T47D (cell line): ENCODE data around the gene ZNF274.

Source experiments
- DNase-seq, 2 experiments: peaks; one replicate each; pipeline versions ENCODE4 v3.0.0 to v3.0.0-alpha.2; 2011 to 2012; ENCODE audit warnings: low read depth in 1 of 2, low spot score in 1 of 2
- JUND ChIP-seq: IDR thresholded peaks from 2 replicates; pipeline ENCODE4 v1.6.1; 2012; ENCODE audit warnings: low read depth
- in situ Hi-C: cut with HindIII; loops from 2 replicates; pipeline ENCODE4 v1.10.0; 2016; ENCODE audit warnings: low sequenced_read_pairs, low pct_unique_long_range_greater_than_20kb

The ZNF274 gene

DNA sequence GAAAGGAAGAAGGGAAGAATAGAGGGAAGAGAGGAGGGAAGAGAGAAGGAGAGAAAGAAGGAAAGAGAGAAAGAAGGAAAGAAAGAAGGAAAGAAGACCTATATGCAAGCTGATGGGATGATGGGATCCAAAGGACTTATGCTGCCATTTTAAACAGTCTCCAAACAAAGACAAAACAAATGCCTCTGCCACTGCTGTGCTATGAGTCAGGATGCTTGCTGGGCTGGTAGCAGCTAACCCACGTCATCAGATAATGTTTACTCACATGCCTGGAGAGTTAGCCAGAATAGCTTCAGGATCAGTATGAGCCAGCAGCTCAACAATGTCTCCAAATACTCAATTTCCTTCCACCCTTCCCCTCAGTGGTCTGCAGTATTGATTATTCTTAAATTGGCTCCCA, 12.0 kb upstream of the ZNF274 start:
- peak in 1 of 2 experiments; percentile 38 for DNase-seq
- in situ Hi-C loops = no loop called here
- TF ChIP-seq JUND = no peak

DNA sequence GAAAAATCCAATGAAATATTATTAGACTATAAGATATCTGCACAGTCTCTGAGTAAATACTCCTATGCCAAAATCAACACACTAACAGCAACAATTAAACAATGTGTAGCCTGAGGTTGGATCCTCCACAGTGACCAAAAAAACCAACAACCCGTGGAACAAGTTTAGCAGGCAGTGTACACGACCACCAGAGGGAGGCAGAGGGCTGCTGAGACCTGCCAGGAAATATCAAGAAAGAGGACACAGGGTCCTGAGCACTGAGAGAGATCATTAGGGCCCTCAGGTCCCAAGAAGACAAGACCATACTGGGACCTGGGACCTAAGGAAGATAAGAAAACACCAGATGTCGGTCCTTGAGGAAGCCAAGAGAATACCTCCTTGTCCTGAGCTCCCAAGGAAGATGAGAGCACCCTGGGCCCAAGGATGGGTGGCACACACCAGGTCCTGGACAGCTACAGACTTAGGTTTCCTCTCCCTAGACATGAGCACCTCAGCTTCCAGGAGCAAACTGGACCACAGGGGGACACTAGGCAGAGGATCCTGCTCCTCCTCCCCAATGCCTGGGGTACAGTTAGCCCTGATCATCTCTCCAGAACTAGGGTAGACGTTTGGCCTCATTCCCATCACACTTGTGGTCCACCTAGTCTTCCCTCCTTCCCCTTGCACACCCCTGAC, 822 bp upstream of the ZNF274 start:
- TF ChIP-seq JUND = no peak
- in situ Hi-C loops = no loop called here
- DNase-seq = peak in 1 of 2 experiments; percentile 96

DNA sequence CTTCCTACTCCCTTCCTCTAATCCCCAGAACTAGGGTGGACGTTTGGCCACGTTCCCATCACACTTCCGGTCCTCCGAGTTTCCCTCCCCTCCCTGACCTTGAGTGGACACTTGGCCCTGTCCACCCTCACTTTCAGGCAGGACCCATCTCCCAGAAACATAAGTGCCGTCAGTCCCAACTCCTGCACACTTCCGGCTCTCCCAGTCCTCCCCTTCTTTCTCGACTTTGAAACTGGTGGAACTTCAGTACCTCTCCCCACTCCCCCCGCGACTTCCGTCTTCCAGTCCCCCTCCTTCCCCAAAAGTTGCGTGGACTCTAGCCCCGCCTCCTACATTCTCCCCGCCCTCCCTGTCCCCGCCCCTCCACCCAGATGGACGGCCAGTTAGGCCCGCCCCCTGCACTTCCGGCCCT, 278 bp upstream of the ZNF274 start:
- DNase-seq = peak; percentile 81 to 95
- TF ChIP-seq JUND = no peak
- in situ Hi-C loops = no loop called here

DNA sequence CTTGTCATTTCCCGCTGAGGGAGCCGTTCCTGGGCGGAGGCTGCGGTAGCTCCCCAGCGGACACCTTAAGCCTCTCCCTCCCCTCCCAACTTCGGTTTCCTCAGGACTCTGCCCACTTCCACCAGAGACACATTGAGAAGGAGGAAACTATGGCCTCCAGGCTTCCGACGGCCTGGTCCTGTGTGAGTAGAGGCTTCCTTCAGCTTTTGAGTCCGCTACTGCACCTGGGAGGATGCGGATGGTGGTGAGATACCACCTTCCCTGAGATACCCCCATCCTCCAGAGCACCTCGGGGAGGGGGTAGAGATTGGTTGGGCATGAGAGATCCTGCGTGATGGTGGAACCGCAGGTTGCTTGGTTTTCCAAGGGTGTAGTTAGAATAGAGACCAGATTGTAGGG, 955 bp downstream of the ZNF274 start:
- TF ChIP-seq JUND = no peak
- in situ Hi-C loops = no loop called here
- DNase-seq = no peak

DNA sequence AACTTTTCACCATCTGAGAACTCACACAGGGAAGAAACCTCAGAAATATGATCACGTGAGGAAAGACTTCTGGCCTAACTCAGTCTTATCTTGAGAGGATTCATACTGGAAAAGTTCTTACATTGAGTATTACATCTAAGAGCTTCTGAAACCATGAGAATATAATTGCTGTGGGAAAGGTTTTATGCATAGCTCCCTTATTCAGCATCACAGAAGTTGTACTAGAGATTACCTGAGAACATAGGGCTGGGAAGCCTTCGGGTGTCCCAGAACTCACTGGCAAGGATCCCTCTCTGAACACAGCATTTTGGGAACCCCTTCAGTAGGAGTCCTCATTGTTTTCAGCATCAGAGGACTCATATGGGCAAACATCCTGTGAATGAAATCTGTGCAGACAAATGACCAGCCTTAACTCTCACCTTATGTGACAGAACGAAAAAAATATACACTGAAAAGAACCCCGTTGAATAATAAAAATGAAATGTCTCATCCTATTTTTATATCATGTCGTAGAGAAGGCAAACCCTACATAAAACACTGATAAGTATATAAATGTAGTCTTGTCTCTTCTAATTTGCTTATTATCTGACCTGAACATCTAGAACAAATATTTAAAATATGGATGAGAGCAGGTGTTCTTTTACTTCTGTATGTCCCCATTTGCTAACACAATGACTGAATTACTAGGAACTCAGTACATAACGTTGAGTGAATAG, 14.2 kb downstream of the ZNF274 start:
- peak in 1 of 2 experiments; percentile 42 for DNase-seq
- in situ Hi-C loops = no loop called here
- no peak for TF ChIP-seq JUND

DNA sequence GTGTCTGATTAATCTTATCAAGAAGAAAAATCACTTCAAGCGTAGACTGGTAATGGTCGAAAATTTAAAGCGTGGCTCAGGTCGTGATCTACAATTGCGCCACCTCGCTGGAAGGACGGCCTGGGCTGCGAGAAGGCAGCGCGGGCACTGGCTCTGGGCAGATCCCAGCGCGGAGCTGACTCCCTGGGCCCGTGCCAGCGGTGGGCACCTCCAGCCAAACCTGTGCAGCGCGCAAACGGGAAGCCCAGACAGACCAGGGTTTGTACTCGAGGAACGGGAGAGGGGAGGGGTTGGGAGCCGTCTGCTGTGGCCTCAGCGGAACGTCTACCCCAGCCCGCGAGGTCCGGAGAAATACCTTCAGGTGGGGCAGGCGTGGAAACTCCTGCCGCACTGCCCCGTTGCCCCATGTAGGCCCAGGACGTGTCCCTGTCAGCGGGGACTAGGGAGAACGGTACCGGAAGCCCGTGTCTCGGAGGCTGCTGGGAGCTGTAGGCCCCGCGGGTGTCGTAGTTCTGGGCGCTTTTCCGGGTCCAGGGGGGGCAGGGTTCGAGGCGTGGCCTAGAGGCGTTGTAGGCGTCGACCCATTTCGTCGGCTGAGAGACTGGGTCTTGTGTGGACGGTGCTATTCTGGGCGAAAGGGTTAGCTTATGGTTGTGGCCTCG, 21.1 kb downstream of the ZNF274 start:
- no peak for DNase-seq
- no peak for TF ChIP-seq JUND
- in situ Hi-C loops = no loop called here

DNA sequence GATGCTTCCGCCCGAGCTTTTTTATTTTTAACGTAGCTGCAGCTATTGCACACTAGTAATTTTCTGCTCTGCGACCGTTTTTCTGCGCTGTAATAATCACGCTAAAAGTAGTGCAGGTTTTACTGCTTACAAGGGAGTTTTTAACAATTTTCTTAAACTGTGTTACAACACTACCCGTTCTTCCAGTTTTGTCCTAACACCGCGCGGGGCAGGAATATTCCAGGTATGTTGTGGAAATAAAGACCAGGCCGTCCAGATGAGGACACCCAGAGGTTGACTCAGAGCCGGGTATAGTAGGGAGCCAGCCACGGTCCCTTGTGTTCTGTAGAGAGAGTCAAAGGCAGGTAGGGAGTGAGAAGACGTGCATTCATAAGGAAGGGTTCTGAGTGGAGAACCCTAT, 21.7 kb downstream of the ZNF274 start:
- TF ChIP-seq JUND = no peak
- DNase-seq = no peak
- in situ Hi-C loops = no loop called here

DNA sequence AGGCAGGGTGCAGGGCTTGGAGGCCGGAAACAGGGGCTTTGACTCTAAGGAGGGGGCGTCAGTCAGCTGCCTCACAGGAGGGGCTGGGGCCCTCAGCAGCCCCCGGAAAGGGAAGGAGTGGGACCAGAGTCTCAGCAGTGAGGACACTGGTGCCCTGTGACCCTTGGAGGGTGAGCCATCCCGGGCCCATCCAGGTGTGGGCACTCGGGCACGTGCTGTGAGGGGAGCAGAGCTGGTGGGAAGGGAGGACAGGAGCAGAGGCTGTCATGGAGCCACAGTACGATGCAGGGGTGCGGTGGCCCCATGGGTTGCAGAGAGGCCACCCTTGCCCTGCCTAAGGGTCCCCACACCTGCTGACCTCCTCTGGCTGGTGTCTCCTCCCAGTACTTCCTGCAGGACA, 26.7 kb downstream of the ZNF274 start:
- in situ Hi-C loops = no loop called here
- TF ChIP-seq JUND = no peak
- no peak for DNase-seq

DNA sequence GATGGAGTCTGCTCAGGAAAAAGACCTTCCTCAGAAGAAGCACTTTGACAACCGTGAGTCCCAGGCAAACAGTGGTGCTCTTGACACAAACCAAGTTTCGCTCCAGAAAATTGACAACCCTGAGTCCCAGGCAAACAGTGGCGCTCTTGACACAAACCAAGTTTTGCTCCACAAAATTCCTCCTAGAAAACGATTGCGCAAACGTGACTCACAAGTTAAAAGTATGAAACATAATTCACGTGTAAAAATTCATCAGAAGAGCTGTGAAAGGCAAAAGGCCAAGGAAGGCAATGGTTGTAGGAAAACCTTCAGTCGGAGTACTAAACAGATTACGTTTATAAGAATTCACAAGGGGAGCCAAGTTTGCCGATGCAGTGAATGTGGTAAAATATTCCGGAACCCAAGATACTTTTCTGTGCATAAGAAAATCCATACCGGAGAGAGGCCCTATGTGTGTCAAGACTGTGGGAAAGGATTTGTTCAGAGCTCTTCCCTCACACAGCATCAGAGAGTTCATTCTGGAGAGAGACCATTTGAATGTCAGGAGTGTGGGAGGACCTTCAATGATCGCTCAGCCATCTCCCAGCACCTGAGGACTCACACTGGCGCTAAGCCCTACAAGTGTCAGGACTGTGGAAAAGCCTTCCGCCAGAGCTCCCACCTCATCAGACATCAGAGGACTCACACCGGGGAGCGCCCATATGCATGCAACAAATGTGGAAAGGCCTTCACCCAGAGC, 29.6 kb downstream of the ZNF274 start:
- no peak for TF ChIP-seq JUND
- in situ Hi-C loops = no loop called here
- no peak for DNase-seq

DNA sequence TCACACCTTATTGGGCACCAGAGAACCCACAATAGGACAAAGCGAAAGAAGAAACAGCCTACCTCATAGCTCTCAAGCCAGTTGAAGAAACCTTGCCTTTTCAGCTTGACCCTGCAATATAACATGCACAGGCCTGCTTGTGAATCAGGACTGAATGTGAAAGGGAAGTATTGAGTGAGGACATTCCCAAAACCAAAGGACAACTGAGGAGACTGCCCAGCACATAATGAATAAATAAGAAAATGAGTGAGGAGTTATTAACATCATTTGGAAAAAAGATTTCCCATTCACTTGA, 30.2 kb downstream of the ZNF274 start:
- in situ Hi-C loops = no loop called here
- no peak for TF ChIP-seq JUND
- no peak for DNase-seq

DNA sequence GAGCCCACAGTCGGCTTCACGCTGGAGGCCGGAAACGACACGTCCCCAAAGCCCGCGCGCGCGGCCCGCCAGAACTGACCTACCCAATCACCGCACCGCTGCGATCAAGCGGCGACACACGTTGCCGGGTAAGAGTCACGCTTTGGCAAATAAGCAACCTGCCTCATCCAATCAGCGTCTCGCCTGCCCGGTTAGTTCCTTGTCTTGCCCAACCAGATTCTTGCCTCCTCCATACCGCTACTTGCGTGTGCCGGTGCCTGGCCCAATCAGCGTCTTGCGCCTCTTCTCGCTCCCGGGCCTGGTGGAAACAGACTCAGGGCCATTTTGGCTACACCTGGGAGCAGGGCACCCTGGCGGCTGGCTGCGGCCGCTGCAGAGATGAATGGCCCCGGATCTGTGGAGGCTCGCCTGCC, 34.2 kb downstream of the ZNF274 start:
- TF ChIP-seq JUND = no peak
- in situ Hi-C loops = no loop called here
- DNase-seq = no peak

DNA sequence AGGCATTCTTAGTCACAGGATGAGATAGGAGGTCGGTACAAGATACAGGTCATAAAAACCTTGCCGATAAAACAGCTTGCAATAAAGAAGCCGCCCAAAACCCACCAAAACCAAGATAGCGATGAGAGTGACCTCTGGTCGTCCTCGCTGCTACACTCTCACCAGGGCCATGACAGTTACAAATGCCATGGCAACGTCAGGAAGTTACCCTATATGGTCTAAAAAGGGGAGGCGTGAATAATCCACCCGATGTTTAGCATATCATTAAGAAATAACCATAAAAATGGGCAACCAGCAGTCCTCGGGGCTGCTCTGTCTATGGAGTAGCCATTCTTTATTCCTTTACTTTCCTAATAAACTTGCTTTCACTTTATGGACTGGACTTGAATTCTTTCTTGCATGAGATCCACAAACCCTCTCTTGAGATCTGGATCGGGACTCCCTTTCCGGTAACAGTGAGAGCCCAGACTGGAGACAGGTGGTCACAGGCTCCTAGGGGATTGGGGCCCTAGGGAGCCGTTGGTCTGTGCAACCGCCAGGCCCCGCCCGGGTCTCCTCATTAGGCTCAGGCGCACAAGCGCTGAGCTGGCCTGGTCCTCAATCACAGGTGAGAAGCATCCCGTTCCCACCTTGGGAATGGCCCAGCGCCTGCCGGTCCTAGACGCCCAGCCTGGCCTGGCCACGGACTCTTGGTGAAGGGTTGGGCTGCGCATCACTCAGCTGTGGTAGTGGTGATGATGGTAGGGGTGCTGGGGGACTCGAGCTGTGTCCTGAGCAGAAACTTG, 34.9 kb downstream of the ZNF274 start:
- in situ Hi-C loops = no loop called here
- DNase-seq = no peak
- no peak for TF ChIP-seq JUND
